Measurements from ENCODE around the gene KANSL1. TPM values are rescaled to one million over a fixed set of nuclear protein-coding genes. Genes with fewer than 3 reads are reported as not detected.

KANSL1 gene
- total and polyA plus RNA-seq, 2 experiments from 2014 or later: 49.0 to 206 TPM

DNA sequence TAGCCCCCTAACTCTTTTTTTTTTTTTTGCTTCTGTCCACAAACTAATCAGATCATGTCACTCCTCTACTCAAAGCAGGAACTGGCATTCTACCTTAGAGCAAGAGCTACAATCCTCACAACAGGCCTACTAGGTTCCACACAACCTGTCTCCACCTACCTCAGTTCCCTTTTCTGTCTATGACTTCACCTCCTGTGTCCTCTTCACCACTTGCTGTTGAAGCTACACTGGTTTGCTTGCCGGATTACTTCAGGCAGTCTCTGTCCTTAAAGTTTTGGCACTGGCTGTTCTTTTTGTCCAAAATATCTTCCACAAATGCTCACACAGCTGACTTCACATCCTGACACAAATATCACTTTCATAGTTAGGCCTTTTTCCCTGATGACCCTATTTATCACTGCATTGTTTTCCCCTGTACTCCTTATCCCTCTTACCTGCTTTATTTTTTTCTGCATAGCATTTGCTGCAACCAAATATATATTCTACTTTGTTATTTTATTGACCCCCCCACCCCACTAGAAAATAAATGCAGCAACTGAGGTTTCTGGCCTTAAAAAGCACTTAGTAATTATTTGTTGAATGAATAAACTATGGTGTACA lies 72.0 kb downstream of the KANSL1 start (continued):
- TF ChIP-seq, protein P1, sequence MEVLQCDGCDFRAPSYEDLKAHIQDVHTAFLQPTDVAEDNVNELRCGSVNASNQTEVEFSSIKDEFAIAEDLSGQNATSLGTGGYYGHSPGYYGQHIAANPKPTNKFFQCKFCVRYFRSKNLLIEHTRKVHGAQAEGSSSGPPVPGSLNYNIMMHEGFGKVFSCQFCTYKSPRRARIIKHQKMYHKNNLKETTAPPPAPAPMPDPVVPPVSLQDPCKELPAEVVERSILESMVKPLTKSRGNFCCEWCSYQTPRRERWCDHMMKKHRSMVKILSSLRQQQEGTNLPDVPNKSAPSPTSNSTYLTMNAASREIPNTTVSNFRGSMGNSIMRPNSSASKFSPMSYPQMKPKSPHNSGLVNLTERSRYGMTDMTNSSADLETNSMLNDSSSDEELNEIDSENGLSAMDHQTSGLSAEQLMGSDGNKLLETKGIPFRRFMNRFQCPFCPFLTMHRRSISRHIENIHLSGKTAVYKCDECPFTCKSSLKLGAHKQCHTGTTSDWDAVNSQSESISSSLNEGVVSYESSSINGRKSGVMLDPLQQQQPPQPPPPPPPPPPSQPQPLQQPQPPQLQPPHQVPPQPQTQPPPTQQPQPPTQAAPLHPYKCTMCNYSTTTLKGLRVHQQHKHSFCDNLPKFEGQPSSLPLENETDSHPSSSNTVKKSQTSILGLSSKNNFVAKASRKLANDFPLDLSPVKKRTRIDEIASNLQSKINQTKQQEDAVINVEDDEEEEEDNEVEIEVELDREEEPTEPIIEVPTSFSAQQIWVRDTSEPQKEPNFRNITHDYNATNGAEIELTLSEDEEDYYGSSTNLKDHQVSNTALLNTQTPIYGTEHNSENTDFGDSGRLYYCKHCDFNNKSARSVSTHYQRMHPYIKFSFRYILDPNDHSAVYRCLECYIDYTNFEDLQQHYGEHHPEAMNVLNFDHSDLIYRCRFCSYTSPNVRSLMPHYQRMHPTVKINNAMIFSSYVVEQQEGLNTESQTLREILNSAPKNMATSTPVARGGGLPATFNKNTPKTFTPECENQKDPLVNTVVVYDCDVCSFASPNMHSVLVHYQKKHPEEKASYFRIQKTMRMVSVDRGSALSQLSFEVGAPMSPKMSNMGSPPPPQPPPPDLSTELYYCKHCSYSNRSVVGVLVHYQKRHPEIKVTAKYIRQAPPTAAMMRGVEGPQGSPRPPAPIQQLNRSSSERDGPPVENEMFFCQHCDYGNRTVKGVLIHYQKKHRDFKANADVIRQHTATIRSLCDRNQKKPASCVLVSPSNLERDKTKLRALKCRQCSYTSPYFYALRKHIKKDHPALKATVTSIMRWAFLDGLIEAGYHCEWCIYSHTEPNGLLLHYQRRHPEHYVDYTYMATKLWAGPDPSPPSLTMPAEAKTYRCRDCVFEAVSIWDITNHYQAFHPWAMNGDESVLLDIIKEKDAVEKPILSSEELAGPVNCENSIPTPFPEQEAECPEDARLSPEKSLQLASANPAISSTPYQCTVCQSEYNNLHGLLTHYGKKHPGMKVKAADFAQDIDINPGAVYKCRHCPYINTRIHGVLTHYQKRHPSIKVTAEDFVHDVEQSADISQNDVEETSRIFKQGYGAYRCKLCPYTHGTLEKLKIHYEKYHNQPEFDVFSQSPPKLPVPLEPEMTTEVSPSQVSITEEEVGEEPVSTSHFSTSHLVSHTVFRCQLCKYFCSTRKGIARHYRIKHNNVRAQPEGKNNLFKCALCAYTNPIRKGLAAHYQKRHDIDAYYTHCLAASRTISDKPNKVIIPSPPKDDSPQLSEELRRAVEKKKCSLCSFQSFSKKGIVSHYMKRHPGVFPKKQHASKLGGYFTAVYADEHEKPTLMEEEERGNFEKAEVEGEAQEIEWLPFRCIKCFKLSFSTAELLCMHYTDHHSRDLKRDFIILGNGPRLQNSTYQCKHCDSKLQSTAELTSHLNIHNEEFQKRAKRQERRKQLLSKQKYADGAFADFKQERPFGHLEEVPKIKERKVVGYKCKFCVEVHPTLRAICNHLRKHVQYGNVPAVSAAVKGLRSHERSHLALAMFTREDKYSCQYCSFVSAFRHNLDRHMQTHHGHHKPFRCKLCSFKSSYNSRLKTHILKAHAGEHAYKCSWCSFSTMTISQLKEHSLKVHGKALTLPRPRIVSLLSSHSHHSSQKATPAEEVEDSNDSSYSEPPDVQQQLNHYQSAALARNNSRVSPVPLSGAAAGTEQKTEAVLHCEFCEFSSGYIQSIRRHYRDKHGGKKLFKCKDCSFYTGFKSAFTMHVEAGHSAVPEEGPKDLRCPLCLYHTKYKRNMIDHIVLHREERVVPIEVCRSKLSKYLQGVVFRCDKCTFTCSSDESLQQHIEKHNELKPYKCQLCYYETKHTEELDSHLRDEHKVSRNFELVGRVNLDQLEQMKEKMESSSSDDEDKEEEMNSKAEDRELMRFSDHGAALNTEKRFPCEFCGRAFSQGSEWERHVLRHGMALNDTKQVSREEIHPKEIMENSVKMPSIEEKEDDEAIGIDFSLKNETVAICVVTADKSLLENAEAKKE (CRISPR knock-in tag; IDR thresholded peaks at IDR 0.05): no peak
- TF ChIP-seq POLR2AphosphoS5 (IDR thresholded peaks at IDR 0.05; ENCODE audit: low read depth) (no peak), ZNF114 (CRISPR knock-in tag; IDR thresholded peaks at IDR 0.05) (no peak), EZH2 (IDR thresholded peaks at IDR 0.05; ENCODE audit: low read depth, unreplicated experiment) (no peak), ZNF331 (CRISPR knock-in tag; IDR thresholded peaks at IDR 0.05; ENCODE audit: low read depth) (no peak), EZH2phosphoT487 (IDR thresholded peaks at IDR 0.05; ENCODE audit: unreplicated experiment) (no peak), STAT1 (IDR thresholded peaks at IDR 0.05; ENCODE audit: unreplicated experiment) (no peak), CREB1 (CRISPR knock-in tag; IDR thresholded peaks at IDR 0.05; ENCODE audit: low read depth) (no peak)
- TF ChIP-seq, protein P2, sequence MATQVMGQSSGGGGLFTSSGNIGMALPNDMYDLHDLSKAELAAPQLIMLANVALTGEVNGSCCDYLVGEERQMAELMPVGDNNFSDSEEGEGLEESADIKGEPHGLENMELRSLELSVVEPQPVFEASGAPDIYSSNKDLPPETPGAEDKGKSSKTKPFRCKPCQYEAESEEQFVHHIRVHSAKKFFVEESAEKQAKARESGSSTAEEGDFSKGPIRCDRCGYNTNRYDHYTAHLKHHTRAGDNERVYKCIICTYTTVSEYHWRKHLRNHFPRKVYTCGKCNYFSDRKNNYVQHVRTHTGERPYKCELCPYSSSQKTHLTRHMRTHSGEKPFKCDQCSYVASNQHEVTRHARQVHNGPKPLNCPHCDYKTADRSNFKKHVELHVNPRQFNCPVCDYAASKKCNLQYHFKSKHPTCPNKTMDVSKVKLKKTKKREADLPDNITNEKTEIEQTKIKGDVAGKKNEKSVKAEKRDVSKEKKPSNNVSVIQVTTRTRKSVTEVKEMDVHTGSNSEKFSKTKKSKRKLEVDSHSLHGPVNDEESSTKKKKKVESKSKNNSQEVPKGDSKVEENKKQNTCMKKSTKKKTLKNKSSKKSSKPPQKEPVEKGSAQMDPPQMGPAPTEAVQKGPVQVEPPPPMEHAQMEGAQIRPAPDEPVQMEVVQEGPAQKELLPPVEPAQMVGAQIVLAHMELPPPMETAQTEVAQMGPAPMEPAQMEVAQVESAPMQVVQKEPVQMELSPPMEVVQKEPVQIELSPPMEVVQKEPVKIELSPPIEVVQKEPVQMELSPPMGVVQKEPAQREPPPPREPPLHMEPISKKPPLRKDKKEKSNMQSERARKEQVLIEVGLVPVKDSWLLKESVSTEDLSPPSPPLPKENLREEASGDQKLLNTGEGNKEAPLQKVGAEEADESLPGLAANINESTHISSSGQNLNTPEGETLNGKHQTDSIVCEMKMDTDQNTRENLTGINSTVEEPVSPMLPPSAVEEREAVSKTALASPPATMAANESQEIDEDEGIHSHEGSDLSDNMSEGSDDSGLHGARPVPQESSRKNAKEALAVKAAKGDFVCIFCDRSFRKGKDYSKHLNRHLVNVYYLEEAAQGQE (IDR thresholded peaks at IDR 0.05; ENCODE audit: unreplicated experiment): no peak
- TF ChIP-seq, protein P3, sequence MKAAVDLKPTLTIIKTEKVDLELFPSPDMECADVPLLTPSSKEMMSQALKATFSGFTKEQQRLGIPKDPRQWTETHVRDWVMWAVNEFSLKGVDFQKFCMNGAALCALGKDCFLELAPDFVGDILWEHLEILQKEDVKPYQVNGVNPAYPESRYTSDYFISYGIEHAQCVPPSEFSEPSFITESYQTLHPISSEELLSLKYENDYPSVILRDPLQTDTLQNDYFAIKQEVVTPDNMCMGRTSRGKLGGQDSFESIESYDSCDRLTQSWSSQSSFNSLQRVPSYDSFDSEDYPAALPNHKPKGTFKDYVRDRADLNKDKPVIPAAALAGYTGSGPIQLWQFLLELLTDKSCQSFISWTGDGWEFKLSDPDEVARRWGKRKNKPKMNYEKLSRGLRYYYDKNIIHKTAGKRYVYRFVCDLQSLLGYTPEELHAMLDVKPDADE (IDR thresholded peaks at IDR 0.05): no peak
